Neutrophil (primary cell): ENCODE results near the gene USP34.
"Not testable (repeated sequence)": the region's sequence is repeated elsewhere in the genome, so short reads cannot be mapped to it uniquely, and the experiment has no call there.

Source experiments
- H3K27ac ChIP-seq: fragments of 200-600 bp; sonication (generic); 2 replicates; pipeline ENCODE4 v1.5.1; 2016; ENCODE audit warnings: mild to moderate bottlenecking, moderate library complexity
- H3K27me3 ChIP-seq: fragments of 200-600 bp; sonication (generic); 2 replicates; pipeline ENCODE4 v1.6.0; 2016; ENCODE audit warnings: mild to moderate bottlenecking
- H3K36me3 ChIP-seq: fragments of 200-600 bp; sonication (generic); 2 replicates; pipeline ENCODE4 v1.5.1; 2017
- H3K4me1 ChIP-seq, 2 experiments: fragments of 200-600 bp in 1 of 2; sonication (generic) in 1 of 2; 1 replicate in 1 of 2; 2 replicates in 1 of 2; pipeline versions ENCODE4 v1.5.1 to v1.6.1; 2013 to 2016; ENCODE audit warnings: low read depth in 1 of 2, low read length in 1 of 2, mild to moderate bottlenecking in 1 of 2, moderate library complexity in 1 of 2; ENCODE audit not compliant: control insufficient read depth in 1 of 2, insufficient read depth in 1 of 2
- H3K4me3 ChIP-seq, 2 experiments: fragments of 200-600 bp in 1 of 2; sonication (generic) in 1 of 2; 1 replicate in 1 of 2; 2 replicates in 1 of 2; pipeline ENCODE4 v1.5.1; 2013 to 2016; ENCODE audit warnings: low read depth in 1 of 2, low read length in 1 of 2, mild to moderate bottlenecking in 1 of 2, moderate library complexity in 1 of 2
- H3K9me3 ChIP-seq: fragments of 200-600 bp; sonication (generic); 2 replicates; pipeline ENCODE4 v1.5.1; 2016
- TF ChIP-seq, protein P1 (sequence below): fragments of 200-600 bp; sonication (generic); IDR thresholded peaks from 2 replicates; pipeline ENCODE4 v1.5.1; 2016; ENCODE audit warnings: antibody characterized with exemption

USP34 gene

DNA sequence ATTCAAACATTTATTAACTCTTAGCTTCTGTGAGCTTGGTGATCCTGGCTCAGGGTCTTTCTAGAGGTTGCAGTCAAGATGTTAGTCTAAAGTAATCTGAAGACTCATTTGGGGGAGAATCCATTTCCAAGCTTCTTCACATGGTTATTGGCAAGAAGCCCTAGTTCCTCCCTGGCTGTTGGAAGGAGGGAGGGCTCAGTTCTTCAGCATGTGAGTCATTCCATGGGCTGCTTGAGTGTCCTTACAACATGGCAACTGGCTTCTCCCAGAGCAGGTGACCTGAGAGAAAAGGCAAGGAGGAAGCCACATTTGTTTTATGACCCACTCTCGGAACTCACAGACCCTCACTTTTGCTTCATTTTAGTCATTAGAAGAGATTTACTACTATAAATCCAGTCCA lies 319.5 kb downstream of the USP34 start:
- no peaks in the 10 kb centered on the region for H3K27me3 ChIP-seq
- TF ChIP-seq, protein P1, sequence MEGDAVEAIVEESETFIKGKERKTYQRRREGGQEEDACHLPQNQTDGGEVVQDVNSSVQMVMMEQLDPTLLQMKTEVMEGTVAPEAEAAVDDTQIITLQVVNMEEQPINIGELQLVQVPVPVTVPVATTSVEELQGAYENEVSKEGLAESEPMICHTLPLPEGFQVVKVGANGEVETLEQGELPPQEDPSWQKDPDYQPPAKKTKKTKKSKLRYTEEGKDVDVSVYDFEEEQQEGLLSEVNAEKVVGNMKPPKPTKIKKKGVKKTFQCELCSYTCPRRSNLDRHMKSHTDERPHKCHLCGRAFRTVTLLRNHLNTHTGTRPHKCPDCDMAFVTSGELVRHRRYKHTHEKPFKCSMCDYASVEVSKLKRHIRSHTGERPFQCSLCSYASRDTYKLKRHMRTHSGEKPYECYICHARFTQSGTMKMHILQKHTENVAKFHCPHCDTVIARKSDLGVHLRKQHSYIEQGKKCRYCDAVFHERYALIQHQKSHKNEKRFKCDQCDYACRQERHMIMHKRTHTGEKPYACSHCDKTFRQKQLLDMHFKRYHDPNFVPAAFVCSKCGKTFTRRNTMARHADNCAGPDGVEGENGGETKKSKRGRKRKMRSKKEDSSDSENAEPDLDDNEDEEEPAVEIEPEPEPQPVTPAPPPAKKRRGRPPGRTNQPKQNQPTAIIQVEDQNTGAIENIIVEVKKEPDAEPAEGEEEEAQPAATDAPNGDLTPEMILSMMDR, result no peak

DNA sequence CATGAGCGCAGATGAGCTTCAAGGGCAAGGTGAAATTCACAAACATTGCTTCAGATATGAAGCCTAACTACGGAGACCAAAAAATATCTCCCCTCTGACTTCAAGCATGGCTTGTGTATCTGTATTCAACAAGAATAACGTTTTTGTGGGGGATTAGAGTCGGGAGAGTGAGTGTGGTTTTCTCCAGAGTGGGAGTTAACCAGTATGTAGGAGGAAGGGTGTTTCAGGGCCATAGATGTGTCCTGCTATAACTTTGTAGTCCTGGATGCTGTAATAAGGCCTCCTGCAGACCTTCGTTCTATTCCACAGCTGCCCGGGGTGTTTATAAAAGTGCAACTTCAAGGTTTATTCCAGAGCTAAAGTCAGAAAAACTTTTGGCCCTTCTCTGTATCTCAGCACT lies 321.8 kb downstream of the USP34 start:
- TF ChIP-seq, protein P1, result no peak

More for the DNA sequence above, 319.5 kb downstream of the USP34 start:
- H3K4me3 ChIP-seq, result no peak overlapping the region
- no peaks in the 10 kb centered on the region for H3K4me1 ChIP-seq
- no peaks in the 10 kb centered on the region for H3K9me3 ChIP-seq
- no peak overlapping the region for H3K27ac ChIP-seq
- H3K36me3 ChIP-seq, result peaks cover 6% of the 10 kb centered on the region

DNA sequence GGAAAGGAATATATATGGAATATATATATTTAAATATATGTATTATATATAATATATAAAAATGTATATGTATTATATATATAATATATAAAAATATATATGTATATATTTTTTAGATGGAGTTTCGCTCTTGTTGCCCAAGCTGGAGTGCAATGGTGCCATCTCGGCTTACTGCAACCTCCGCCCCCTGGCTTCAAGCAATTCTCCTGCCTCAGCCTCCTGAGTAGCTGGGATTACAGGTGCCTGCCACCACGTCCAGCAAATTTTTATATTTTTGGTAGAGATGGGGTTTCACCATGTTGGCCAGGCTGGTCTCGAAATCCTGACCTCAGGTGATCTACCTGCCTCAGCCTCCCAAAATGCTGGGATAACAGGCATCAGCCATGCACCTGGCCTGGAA lies 322.8 kb downstream of the USP34 start:
- not testable (repeated sequence) for H3K36me3 ChIP-seq, H3K4me1 ChIP-seq, H3K9me3 ChIP-seq, H3K4me3 ChIP-seq, H3K27ac ChIP-seq, H3K27me3 ChIP-seq

More for the DNA sequence above, 321.8 kb downstream of the USP34 start:
- Histone ChIP-seq H3K27ac (no peak overlapping the region), H3K4me3 (no peak overlapping the region), H3K9me3 (no peaks in the 10 kb centered on the region), H3K27me3 (no peaks in the 10 kb centered on the region), H3K4me1 (peaks cover 3 to 5% of the 10 kb centered on the region in 2 experiments), H3K36me3 (peaks cover 6% of the 10 kb centered on the region)

DNA sequence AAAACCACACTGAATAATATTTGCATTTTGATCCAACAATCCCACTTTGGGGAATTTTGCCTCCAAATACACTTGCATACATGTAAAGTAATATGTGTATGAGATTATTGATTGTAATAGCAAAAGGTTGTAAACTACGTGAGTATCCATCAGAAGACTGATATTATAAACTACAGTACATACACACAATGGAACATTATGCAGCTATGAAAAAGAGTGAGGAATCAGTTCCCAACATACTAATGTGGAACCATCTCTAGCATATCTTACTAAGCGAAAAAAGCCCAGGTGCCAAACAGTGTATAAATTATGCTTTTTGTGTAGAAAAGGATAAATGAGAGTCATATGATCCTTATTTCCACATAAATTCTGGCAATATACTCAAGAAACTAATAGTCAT lies 324.9 kb downstream of the USP34 start:
- H3K27ac ChIP-seq, result no peak overlapping the region
- TF ChIP-seq, protein P1, result no peak

DNA sequence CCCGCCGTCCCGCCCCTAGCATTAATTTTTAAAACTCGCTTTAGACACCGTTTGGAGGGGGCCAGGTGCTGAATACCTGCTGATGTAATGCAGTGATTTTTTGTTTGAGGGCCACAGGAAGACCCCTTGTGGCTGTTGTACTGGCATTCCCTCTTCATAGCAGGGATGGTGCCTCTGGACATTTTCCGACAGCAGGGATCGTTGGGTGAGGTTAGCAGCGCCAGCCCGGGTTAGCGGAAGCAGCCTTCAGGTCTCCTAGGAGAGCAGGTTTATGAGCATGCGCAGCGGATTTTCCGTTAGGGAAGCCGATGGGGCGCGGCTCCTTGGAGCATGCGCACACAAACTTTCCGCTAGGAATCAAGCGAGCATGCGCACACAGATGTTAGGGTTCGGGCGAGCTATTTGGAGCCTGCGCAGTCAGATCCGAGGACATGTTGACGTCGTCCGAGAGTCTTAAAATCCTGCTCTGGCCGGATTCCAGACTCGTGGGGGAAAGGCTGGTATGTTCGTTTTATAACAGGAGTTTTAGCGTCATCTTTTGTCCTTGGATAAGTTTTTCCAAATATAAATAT lies 326.1 kb downstream of the USP34 start:
- H3K9me3 ChIP-seq, result no peaks in the 10 kb centered on the region
- H3K36me3 ChIP-seq, result peaks cover 6% of the 10 kb centered on the region
- H3K27me3 ChIP-seq, result no peaks in the 10 kb centered on the region
- peaks cover 3 to 5% of the 10 kb centered on the region in 2 experiments for H3K4me1 ChIP-seq
- H3K27ac ChIP-seq, result peak overlapping the region; percentile 61
- peak overlapping the region; percentile 60 to 73 for H3K4me3 ChIP-seq
- TF ChIP-seq, protein P1, result peak; percentile 23

More for the DNA sequence above, 324.9 kb downstream of the USP34 start:
- Histone ChIP-seq H3K36me3 (peaks cover 6% of the 10 kb centered on the region), H3K27me3 (no peaks in the 10 kb centered on the region), H3K9me3 (no peaks in the 10 kb centered on the region), H3K4me3 (no peak overlapping the region), H3K4me1 (peaks cover 3 to 5% of the 10 kb centered on the region in 2 experiments)

DNA sequence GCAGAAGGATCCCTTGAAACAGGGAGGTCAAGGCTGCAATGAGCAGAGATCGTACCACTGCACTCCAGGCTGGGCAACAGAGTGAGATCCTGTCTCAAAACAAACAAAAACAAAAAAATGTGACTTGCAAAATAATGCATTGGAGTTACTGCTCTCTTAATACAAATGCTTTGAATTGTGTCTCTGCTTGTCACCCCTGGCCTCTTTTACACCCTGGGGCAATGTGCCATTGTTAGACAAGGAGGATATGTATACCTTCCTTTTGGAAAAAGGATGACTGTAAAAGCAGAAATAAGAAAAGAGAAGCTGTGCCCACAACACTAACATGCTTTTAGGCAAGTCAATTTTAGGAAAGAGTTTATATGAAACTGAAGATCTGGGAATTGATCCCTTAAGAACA lies 329.7 kb downstream of the USP34 start:
- H3K4me1 ChIP-seq, result peaks cover 3 to 5% of the 10 kb centered on the region in 2 experiments
- TF ChIP-seq, protein P1, result no peak
- no peak overlapping the region for H3K27ac ChIP-seq
- H3K4me3 ChIP-seq, result no peak overlapping the region
- H3K27me3 ChIP-seq, result no peaks in the 10 kb centered on the region
- H3K9me3 ChIP-seq, result no peaks in the 10 kb centered on the region
- H3K36me3 ChIP-seq, result no peaks in the 10 kb centered on the region
